GM11168 (cell line): ENCODE measurements around the gene HOMER2.
"Not testable (repeated sequence)": the region's sequence is repeated elsewhere in the genome, so short reads cannot be mapped to it uniquely, and the experiment has no call there.

Source experiments
- in situ Hi-C: fragments of 300-500 bp; cut with MboI; formaldehyde crosslinking; loops from one replicate; pipeline ENCODE4 v1.12.0; 2022; ENCODE audit warnings: low sequenced_read_pairs; ENCODE audit not compliant: unreplicated experiment

HOMER2 gene

GRCh38 chr15:82904574-82904973, 47.9 kb downstream of the HOMER2 start:
- in situ Hi-C loops: no loop called here

DNA sequence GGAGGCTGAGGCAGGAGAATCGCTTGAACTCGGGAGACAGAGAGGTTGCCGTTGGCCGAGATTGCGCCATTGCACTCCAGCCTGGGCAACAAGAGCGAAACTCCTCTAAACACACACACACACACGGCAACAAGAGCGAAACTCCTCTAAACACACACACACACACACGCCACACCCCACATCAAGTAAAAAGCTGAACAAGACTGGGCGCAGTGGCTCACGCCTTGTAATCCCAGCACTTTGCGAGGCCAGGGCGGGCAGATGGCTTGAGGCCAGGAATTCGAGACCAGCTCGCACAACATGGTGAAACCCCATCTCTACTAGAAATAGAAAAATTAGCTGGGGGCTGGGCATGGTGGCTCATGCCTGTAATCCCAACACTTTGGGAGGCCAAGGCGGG, 49.0 kb downstream of the HOMER2 start:
- in situ Hi-C loops: no loop called here

DNA sequence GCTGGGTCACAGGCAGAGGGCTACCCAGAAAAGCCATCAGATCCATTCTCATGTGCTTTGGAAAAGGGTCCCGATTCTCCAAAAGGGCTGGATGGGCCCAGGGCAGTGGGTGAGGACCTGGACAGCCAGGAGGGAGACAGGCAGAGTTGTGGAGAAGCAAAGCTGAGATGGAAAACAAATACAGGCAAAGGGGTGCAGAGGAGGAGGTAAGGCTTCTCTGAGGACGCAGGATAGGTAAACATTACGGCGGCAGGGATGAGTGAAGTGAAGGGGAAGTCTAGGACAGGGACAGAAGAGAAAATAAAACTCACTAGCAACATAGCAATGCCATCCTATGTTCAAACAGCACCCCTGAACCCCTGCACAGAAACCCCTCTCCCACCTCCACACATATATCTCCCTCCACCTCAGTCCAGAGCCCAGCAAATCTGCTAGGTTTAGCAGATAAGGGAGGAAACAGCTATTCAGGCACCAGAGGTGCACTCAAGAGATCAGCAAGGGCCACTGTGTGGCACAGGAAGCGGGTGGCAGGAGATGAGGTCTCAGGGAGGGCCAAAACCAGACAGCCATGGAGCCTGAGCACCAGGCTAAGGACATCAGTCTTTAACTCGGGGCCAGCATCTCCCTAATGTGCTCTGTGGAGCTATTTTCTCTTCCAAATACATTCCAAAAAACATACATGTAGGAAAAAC, 51.3 kb downstream of the HOMER2 start:
- in situ Hi-C loops: no loop called here

- in situ Hi-C loops: no loop called here
These were observed 51.9 kb downstream of the HOMER2 start for GRCh38 chr15:82900511-82901060.

DNA sequence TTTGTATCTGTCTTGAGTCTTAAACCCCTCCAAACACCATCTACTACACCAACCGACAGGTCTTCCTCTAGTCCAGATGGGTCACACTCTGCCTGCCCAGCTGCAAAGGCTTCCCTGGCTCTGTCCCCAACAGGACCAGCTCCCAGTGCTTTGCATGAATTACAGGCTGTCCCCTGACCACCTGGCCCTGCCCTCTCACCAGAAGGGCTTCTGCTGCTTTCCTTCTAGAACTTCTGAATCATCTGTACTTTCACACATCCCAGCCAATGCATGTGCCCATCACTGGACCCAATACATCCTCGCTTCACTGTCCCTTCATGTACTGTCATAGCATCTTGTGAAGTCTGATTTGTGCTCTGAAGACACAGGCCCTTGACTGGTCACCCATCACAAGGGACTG, 53.6 kb downstream of the HOMER2 start:
- in situ Hi-C loops: no loop called here

DNA sequence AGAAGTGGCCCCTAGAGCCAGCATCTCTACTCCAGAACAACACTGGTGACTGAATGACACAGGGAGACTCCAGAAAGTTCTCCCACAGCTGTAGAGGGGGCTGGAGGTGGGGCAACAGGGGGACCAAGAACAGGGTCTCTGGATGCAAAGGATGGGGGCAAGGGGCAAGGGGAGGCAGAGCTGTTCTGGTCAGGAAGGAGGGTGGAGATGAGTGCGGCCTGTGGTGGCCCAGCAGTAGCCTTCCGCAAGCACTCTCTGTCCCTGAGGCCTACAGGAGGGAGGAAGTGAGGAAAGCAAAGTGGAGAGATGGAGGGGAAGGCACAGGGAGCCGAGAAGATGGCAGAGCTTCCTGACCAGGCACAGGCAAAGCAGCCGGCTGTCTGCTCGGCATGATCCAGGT, 56.5 kb downstream of the HOMER2 start:
- in situ Hi-C loops: no loop called here

DNA sequence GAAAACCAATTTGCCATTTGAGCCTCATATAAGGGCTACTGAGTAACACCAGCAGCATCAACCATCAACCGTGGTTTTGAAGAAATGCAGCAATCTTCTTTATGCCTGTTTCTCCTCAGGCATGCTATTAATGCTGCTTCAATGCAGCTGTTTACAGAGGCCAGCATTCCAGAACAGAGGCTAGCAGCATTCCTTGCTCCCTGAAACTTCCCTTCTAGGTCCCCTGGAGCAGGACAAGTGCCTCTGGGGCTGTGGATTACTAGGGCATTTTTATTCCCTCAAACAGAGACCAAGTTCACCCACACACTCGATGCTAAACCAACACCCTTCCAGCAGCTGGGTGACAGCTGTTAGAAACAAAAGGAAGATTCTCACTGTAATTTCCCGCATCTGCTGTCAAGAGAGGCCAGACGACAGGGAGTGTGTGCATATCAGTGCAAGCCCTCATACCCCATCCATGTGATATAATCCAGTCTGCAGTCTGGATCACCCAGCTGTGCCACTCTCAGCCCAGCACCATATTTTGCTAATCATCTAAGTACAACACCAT, 57.5 kb downstream of the HOMER2 start:
- in situ Hi-C loops: no loop called here

DNA sequence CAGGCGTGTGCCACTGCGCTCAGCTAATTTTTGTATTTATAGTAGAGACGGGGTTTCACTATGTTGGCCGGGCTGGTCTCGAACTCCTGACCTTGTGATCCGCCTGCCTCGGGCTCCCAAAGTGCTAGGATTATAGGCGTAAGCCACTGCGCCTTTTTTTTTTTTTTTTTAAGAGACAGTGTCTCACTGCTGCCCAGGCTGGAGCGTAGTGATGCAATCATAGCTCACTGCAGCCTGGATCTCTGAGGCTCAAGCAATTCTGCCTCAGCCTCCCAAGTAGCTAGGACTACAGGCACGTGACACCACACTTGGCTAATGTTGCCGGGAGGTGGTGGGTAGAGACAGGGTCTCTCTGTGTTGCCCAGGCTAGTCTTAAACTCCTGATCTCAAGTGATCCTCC, 59.0 kb downstream of the HOMER2 start:
- in situ Hi-C loops: not testable (repeated sequence)

DNA sequence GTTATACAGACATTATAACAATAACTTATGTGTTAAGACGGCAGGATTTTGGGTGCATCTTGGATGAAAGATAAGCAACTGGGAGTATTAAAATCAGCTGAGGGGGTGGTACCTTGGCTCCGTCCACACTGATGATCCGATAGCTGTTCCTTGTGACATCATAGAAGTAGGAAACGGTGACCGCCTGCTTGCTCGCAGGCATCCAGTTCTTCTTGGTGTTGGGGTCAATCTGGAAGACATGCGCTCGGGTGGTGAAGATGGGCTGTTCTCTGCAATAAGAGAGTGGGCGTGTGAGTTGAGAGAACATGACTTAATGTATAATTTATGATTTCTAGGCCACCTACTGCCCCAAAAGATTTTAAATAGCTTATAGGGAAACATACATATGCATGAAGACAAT, 59.9 kb downstream of the HOMER2 start:
- in situ Hi-C loops: no loop called here

- in situ Hi-C loops: no loop called here
These were observed 61.5 kb downstream of the HOMER2 start for GRCh38 chr15:82890995-82891390.

DNA sequence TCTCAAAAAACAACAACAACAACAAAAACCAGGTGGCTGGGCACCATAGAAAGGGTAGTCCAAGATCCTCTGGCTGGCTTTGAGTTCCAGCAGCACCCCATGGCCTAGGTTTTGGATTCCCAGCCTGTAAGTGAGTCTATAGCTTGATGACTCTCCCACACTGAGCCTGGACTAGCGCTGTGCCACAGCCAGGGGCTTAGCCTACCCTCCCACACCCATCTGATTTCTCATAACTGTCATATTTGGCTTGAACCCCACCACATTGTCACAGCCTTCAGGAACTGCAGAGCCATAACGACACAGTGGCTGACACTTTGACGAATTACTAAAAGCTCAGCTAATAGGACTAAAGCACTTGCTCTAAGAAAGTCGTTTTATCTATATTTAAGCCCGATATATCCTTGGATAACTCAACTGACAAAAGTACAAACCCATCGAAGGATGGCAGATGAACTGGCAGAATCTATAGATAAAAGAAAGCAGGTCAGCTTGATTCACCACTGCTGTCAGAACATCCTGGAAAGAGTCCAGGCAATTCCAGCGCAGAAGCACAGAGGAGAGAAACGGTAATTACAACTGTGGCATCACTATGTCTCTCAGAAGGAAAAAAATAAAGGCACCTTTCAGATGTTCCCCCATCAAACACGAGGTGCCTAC, 62.1 kb downstream of the HOMER2 start:
- in situ Hi-C loops: no loop called here

- in situ Hi-C loops: no loop called here
These were observed 70.1 kb downstream of the HOMER2 start for GRCh38 chr15:82882273-82882928.

DNA sequence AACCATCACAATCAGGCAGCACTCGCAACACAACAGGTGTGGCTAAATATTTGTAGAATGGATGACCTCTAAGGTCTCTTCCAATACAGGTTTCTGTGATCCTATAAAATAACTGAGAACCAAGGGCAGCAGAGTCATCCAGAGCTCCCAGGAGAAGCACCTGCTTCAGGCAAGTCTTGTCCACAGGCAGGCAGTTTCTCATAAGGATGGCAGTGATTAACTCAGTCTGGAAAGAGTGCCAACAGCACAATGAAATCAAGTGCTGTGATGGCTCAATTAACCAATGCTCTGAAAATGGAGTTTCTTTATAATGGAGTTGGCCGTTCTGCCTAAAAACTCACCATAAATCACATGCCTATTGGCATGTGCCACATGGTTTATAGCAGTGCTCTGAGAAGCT, 70.8 kb downstream of the HOMER2 start:
- in situ Hi-C loops: no loop called here

DNA sequence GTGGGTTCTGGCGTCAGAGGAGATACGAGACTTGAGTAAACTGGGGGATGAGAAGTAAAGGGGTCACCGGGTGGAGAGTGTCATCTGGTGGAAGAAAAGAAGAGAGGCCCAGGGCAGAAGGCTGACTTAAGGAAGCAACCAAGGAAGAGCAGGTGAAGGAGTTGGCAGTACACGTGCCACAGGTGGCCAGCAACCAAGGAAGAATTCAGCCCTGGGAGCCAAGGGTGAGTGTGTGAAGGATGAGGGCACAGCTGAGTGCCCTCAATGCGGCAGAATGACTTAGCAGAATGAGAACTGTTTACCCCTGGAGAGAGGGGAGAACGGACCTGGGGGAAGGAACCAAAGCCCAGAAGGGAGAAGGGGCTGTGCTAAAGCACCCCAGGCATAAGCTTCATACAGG, 71.8 kb downstream of the HOMER2 start:
- in situ Hi-C loops: no loop called here

DNA sequence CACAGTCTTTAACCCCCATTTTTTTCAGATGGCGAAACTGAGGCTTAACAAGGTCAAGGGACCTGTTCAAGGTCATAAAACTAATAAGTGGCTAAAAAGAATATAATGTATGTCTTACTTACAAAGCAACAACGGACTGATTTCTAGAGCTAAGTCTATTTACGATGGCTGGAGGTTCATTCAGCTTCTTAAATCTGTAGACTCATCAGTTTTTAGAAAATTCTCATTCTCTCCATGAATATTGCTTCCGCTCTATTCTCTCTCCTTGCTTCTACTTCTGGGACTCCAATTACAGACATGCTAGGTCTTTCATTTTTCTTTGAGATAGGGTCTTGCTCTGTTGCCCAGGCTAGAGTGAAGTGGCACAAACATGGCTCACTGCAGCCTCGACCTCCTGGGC, 74.2 kb downstream of the HOMER2 start:
- in situ Hi-C loops: no loop called here

GRCh38 chr15:82877825-82878224, 74.7 kb downstream of the HOMER2 start:
- in situ Hi-C loops: no loop called here

DNA sequence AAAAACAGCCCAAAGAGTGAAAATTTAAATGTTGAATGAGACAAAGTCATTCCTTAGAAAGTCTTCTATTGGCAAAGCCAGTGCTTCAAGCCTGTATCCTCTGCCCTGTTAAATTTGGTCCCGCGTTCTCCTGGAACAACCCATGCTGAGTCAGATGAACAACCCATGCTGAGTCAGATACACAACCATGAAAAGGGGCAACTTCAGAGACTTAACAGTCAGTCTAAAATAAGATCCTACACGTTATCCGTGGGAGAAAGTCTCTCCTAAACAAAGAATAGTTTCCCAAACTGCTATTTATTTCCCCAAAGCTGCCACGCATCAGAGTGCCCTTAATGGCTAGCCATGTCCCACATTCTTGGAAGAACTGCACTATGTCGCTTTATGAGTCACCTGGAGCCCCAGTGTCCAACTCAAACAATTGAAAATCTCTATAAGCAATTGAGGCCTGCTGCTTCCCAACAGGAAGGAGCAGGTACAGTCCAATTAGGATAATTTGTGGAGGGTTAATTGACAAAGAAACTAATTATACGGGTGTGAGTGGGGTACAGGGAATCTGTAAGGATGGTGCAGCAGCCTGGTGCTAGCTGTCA, 77.0 kb downstream of the HOMER2 start:
- in situ Hi-C loops: no loop called here

DNA sequence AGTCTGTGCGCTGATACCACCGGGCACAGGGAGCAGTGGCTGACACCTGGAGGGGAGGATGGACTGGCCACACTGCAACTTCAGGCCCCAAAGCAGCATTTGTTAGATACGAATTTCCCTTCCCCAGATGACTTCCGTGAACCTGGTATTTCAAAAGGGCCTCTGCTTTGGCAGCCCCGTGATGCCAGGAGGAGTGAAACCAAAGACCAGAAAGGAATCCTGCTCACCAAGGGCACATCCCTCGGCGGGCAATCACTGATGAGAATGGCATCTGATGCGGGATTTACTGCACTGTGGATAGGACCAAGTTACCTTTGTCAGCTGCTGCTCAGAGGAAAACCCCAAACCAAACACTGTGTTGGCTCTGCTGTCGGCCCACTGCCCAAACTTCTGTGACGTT, 77.6 kb downstream of the HOMER2 start:
- in situ Hi-C loops: no loop called here

- in situ Hi-C loops: no loop called here
These were observed 78.3 kb downstream of the HOMER2 start for GRCh38 chr15:82874267-82874666.

GRCh38 chr15:82873000-82873680, 79.4 kb downstream of the HOMER2 start:
- in situ Hi-C loops: no loop called here
